ENCODE data around the gene PWWP2B.
"Not testable (repeated sequence)": the region's sequence is repeated elsewhere in the genome, so short reads cannot be mapped to it uniquely, and the experiment has no call there.

The PWWP2B gene

DNA sequence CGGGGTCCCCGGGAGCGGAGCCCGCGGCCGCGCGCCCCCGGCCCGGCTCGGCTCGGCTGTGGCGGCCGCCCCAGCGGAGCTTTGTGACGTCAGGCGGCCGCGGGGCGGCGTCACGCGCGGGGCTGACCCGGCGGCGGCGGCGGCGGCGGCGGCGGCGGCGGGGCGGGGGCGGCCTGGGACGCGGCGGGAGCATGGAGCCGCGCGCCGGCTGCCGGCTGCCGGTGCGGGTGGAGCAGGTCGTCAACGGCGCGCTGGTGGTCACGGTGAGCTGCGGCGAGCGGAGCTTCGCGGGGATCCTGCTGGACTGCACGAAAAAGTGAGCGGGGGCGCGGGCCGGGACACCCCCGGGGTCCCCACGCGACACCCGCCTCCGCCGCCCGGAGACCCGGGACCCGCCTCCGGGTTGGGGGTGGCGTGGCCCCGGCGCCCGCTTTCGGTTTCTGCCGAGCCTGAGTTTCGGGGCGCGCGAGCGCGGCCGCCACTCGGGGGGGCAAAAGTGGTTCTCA, at the start of gene PWWP2B:
Gene PWWP2B, plus strand, starts transcription at position 165 of the 506 bp plus-strand sequence. Its CDS starts 27 bp downstream, at position 192.
- DNase-seq (ENCODE audit: low read depth), result no peak

DNA sequence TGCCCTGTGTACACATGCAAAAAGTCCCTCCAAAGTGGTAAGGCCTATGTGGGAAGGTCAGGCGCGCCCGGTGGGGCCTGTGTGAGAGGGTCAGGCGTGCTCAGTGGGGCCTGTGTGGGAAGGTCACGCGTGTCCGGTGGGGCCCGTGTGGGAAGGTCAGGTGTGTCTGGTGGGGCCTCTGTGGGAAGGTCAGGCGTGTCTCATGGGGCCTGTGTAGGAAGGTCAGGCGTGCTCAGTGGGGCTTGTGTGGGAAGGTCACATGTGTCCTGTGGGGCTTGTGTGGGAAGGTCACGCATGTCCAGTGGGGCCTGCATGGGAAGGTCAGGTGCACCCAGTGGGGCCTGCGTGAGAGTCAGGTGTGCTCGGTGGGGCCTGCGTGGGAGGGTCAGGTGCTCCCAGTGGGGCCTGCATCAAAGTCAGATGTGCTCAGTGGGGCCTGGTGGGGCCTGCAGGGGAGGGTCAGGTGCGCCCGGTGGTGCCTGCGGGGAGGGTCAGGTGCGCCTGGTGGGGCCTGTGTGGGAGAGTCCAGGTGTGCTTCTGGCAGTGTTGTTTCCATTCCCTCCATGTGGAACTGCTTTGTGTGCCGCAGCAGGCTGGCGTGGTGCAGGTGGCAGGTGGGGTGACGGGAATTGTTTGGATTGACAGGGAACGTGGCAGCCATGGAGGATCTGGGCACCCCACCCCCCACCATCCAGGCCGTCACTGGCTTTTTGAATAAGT, 49.6 kb upstream of the PWWP2B start:
- DNase-seq (ENCODE audit: low read depth), result no peak

DNA sequence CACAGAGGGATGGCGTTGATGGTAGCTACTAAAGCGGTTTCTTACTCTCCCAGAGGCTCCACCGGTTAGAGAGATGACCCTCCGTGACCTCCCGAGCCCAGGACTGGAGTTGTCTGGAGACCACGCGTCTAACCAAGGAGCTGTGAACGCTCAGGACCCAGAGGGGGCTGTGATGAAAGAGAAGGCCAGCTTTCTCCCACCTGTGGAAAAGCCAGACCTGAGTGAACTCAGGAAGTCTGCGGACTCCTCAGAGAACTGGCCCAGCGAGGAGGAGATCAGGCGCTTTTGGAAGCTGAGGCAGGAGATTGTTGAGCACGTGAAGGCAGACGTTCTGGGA, 49.1 kb upstream of the PWWP2B start:
- no peak for DNase-seq (ENCODE audit: low read depth)

DNA sequence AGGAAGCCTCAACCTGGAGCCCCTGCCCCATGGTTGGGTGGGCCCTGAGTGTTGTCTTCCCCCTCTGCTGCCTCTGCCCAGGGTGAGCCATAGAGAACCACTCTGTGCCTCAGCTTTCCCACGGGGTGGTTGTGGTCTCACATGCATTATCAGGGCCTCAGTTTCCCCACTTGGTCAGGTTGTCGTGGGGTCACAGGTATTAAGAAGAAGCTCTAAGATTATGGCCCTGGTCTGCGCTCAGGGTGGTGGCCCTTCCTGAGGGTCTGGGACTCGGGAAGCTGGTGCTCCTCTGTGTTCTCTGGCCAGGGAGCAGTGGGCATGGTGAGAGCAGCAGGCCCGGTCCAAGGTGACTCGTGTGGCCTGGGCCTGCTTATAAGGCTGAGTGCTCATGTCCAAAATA, 47.2 kb upstream of the PWWP2B start:
- no peak for DNase-seq (ENCODE audit: low read depth)

DNA sequence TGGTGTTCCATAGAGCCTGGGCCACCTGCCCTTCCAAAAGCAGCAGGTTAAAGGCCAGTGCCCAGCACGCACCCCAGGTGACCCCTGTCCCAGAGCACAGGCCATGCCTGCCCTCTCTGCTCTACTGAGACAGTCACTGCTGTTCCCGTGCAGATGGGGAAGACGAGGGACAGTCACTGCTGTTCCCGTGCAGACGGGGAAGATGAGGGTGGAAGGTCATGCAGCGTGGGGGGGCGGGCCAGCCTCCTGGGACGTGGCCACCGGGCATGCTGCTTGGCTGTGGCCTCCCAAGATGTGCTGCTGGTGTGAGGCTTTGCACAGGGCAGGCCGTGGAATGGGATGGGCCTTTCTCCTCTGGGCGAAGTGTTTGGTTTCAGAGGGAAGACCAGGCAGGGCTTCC, 46.6 kb upstream of the PWWP2B start:
- DNase-seq (ENCODE audit: low read depth), result no peak

DNA sequence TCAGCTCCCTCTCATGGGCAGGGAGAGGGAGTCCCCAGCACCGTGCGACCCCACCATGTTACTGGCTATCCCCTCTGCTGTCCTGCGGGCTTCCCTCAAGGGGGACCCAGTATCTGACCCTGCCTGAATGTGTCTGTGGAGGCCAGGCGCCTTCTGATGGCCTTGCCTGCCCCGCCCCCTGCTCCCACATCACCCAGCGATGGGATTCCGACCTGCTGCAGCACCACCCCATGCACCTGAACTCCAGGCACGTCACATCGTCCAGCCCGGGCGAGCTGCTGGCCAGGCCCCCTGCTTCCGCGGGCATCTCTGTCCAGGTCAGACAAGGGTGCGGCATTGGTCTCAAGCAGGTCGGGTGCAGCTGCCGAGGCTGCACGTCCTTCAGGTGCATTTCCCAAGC, 46.1 kb upstream of the PWWP2B start:
- no peak for DNase-seq (ENCODE audit: low read depth)

DNA sequence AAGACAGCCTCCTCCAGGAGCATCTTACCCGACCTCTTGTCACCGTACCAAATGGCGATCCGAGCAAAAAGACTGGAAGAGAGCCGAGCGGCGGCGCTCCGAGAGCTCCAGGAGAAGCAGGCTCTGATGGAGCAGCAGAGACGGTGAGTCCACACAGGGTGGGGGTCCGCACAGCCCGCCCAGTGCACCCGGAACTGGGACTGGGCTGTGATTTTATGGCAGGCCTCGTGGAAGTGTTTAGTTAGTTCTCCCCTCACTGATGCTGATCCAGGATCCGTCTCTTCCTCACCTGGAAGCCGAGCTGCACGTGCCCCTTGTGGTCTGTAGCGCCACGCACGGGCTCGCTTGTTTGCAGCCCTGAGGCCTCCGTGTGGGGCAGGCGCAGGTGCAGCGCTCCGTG, 45.4 kb upstream of the PWWP2B start:
- no peak for DNase-seq (ENCODE audit: low read depth)

DNA sequence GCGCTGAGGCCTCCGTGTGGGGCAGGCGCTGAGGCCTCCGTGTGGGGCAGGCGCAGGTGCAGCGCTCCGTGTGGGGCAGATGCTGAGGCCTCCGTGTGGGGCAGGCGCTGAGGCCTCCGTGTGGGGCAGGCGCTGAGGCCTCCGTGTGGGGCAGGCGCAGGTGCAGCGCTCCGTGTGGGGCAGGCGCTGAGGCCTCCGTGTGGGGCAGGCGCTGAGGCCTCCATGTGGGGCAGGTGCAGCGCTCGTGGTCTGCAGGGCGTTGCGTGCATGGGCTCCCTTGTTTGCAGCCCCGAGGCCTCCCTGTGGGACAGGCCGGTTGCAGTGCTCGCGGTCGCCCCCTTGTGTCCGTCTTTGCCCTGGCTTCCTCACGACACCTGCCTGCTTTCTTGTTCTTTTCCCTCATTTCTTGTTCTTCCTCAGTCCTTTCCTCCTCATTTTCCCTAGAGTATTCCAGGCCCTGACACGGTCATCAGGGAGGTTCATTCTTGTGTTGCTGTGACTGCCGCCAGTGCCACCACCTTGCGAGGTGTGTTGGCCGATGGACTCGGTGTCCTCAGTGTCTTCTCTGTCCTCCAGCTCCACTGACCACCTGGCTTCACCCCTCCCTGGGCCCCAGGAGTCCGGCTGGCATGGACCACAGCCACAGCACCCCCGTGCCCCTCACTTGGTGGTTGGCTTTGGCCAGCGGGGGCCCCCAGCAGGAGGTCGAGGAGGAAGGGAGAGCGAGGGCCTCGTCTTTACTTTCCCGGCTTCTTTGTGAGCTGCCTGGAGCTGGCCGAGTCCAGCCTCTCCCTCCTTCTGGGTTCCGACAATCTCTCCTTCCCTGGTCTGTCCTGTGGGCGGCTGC, 44.3 kb upstream of the PWWP2B start:
- DNase-seq (ENCODE audit: low read depth), result not testable (repeated sequence)

DNA sequence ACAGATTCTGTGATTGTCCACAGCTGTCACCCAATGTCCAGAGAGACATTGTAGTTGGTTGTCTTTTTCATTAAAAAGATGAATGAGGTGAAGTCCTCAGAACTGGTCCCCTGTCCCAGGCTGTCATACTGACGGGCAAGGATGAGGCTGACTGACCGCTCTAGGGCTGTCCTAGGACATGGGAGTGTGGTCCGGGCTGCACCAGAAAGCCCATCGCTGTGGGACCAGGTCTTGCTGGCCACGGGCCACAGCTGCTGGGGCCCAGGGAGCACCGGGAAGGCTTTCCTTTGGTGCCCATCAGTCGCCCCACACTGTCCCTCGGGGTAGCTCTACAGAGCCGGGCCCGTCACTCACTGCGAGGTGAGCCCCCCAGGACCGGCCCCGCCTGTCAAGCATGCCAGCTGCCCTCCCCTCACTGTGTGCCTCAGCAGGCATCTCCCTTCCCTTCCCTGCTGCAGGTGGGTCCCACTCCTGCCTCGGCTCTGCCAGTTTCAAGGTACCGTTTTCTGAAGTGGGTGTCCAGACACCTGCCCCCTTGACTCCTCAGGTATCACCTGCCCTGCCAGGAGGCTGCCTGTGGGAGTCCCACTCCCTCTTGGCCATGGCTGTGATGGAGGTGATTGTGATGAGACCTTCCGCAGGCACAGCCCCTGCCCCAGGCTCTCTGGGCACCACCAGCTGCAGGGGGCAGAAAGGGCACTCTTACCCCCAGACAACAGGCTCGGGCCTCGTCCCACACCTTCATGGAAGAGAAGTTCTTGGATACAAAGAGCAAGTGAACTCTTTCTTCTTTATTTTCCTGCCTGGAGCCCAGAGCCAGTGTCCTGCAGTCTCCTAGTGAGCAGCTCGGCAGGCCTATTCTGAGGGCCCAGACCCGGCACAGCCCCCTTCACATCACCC, 43.3 kb upstream of the PWWP2B start:
- no peak for DNase-seq (ENCODE audit: low read depth)

DNA sequence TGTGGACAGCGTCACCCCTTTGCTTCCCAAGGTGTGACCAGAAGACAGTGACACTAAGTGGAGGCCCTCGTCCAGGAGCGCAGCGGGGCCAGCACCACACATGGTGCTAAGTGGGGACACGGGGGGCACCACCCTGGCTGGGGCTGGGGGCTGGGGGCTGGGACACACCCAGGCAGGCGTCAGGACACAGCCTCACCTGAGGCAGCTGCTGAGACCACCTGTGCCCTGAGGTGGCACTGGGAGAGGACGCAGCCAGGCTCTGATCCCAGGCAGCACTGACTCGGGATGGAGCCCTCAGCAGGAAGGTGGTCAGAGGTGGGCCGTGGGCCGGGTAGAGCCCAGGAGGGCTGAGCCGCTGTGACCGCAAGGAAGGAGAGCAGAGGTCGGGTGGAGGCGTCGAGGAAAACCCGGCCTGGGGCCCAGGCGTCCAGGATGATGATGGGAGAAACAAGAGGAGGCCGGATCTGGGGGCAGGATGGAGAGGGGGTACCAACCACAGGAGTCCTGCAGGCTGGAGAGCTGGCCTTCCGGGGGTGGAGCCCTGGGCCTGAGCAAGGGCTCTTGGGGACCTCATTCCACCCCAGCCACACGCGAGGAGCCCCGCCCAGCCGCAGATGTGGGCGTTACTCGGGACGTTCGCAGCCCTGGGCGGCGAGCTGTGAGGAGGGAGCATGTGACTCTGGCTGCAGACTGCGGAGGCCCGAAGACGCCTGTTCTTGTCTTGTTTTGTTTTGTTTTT, 42.5 kb upstream of the PWWP2B start:
- no peak for DNase-seq (ENCODE audit: low read depth)

DNA sequence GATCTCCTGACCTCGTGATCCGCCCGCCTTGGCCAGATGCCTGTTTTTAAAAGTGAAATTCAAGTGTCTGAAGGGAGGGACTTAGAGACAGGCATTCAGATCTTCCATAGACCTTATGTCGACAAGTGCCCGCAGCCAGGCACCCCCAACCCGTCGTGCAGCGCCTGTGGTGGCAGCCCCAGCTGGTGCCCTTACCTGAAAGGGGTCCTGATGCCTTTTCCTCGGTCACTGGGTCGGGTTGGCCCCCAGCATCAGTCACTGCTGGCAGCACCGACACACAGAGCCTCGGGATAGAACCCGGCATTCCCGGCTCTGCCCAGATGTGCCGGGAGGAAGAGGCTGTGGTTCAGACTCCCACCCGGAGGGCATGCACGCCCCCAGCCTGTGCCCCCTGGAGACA, 41.7 kb upstream of the PWWP2B start:
- no peak for DNase-seq (ENCODE audit: low read depth)

DNA sequence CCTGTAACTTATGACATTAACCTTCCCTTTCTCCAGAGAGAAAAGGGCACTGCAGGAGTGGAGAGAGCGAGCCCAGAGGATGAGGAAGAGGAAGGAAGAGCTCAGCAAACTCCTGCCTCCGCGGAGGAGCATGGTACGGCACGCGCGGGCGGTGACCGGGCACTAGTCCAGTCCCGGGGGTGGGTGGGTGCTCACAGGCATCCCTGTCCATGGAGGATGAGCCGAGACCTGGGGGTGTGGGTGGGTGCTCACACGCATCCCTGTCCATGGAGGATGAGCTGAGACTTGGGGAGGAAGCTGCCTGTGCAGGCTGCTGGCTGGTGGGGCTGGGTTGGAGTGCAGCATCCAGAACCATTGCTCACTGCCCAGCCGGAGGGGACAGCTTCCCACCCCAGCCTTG, 41.2 kb upstream of the PWWP2B start:
- no peak for DNase-seq (ENCODE audit: low read depth)

DNA sequence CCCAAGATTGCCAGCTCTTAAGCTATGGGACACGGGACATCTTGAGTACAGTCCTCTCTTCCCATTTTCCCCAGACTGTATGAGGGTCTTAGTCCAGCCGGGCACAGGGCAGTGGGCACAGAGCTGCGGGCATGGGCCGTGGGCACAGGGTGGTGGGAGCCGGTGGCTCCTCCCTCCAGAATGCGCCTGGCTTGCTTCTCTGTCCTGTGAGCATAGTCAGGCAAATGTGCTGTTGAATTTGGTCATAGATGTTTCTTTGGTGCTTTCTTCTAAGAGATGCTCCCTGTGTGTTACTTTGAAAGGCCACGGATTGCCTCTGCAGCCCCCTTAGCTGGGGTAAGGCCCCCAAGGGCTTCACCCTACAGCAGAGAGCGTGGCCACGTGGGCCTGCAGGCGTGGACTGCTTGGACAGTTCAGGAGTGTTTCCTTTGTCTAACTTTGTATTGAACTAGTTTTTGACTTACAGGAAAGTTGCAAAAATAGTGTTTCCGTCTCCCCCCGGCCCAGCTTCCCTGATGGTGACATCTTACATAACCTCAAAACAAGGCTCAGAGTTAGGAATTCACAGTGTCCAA, 40.3 kb upstream of the PWWP2B start:
- DNase-seq (ENCODE audit: low read depth), result no peak

DNA sequence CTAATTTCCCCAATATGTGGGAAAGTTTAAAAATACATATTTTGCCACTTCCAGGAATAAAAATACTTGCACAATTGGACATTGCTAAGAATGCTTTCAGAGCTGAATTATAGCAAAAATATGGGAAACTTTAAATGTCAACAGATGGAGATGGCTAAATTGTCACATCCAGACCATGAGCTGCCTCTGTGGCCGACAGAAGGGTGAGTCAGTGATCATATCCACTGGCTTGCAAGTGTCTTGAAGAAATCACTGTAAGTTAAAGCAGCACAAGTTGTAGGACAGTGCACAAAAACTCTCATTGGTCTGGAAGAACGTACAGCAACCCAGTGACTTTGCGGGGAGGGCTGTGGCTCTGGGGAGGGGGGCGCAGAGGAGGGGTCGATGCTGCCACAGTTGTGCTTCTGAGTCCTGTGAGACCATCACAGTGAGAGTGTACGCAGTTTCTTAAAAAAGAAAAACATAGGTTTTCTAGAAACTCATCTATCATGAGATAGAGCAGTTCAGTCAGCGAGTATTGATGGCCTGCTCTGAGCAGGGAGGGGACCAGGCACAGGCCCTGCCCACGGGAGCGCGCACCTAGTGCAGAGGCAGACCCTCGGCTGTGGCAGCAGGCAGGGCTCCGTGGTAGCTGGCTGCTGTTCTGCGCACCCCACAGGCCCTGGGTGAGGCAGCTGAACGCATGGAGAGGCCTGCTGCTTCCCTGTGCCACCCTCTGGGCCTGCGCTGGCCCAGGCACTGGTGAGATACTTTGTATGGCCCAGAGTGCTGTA, 39.5 kb upstream of the PWWP2B start:
- DNase-seq (ENCODE audit: low read depth), result no peak

DNA sequence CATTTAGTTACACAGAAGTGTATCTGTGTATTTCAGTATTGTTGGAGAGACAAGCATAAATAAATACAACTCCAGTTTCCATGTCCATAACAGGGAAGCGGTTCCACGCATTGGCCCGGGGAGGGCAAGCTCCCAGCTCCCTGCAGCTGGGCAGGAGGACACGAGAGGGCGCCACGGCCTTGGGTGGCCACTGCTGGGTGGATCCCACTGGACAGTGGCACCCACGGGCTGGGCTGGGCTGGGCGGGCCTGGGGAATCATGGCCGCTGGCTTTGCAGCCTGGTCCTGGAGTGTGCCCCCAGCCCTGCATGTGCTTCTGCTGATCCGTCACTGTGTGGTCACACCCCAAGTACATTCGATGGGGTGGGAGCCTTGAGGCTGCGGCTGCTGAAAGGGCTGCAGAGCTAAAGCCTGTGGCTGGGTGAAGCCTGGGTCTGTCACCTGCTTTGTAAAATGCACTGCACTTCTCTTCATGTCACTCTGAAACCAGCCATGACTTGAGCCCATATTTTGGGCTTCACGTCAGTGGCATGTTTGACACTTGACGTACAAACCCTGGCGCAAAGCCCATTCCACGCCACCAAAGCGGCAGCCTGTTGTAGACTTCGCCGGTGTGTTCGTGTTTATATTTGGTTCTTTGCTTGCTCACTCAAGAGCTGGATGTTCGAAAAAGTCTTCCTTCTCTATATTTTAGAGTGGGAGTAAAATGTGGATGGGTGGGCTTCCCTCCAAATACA, 37.5 kb upstream of the PWWP2B start:
- DNase-seq (ENCODE audit: low read depth), result no peak

DNA sequence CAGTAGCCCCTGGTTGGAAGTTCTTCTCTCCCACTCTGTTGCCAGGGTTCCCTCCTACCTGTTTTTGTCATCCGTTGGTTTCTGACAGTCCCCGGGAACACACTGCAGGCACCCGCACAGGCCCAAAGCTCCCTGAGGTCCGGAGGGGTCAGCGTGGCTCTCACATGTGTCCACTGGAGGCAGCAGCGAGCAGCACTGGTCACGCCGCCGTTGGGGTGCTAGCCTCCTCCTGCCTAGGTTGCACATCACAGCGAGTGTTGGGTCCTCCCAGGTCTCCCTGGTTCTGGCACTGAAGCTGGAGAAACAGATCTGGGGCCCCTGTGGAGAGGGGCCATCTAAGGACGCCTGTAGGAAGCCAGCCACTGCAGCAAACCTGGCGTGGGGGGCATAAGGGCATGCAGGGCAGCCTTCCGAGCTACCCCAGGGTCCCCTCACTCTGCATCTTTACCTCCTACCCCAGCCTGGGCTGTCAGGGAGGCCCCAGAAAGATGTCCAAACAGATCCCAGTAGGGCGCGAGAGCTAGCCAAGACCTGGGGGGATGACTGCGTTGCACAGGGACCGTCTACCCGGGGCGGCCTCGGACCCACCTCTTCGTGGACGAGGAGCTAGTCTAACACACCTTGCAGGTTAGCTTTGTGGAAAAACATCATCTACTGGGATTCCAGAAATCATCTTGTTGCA, 36.1 kb upstream of the PWWP2B start:
- DNase-seq (ENCODE audit: low read depth), result no peak

DNA sequence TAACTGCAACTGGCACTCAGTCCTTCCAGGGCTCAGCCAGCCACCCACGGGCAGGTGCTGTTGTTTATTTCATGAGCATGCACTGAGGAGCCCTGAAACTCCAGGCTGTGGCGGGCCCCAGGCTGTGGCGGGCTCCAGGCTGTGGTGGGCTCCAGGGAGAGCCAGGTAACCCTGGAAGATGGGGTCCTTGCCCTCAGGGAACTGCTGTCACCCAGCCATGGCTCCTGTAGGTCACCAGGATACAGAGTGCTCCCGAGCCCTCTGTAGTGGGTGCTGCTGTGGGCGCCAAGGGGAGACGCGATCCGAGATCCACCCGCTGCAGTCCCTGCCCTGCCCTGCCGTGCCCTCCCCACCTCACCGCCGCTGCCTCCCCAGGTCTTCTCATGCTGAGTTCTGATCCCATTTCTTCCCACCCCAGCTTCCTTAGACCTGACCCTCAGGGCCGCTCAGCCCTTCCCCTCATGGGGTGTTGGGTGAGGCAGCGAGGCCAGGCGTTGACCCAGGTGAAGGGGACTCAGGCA, 35.4 kb upstream of the PWWP2B start:
- no peak for DNase-seq (ENCODE audit: low read depth)

DNA sequence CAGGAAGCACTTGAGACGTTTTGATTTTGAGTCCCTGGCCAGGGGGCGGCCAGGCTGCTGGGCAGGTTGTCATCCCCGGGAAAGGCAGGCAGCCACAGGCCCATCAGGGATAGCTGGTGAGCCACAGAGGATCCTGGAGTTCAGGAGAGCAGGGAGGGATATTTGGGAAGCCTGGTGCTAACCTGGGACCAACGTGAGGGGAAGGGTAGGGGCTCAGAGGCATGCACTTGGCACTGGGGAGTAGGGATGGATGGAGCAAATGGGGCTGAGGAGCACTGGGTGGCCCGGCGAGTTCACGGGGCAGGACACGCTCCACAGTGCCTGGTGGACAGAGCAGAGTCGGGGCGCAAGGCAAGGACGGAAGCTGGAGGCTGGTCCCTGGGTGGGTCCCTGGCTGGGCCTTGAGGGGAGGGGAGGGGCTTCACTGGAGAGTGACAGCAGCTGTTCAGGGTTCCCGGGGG, 34.8 kb upstream of the PWWP2B start:
- no peak for DNase-seq (ENCODE audit: low read depth)

DNA sequence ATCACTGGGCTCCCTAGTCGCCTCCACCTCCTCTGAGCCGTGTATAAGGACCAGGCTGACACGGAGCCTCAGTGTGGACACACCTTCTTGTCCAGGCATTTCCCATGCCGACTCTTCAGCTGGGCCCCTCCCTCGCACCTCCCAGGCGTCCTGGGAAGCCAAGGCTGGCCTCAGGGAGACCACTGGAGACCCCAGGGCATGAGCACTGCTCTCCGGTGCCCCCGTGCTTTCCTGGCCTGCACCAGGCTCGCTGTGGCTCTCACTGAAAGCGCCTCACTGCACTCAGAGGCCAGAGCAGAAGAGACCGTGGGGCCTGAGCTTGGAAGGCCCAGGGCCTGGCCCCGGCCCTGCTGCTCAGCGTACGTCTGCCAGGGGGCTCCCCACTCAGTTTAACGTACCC, 33.6 kb upstream of the PWWP2B start:
- no peak for DNase-seq (ENCODE audit: low read depth)

All from HS-27A (cell line).